ENCODE results near the gene LRP10.
A peak's percentile ranks its signal among the peaks of the same experiment; 100 is the strongest.

LRP10 gene

GRCh38 chr14:22864979-22865378, 6.6 kb upstream of the LRP10 start:
- DNase-seq (ENCODE audit: low read depth in 2 of 2, low spot score in 1 of 2): no peak

DNA sequence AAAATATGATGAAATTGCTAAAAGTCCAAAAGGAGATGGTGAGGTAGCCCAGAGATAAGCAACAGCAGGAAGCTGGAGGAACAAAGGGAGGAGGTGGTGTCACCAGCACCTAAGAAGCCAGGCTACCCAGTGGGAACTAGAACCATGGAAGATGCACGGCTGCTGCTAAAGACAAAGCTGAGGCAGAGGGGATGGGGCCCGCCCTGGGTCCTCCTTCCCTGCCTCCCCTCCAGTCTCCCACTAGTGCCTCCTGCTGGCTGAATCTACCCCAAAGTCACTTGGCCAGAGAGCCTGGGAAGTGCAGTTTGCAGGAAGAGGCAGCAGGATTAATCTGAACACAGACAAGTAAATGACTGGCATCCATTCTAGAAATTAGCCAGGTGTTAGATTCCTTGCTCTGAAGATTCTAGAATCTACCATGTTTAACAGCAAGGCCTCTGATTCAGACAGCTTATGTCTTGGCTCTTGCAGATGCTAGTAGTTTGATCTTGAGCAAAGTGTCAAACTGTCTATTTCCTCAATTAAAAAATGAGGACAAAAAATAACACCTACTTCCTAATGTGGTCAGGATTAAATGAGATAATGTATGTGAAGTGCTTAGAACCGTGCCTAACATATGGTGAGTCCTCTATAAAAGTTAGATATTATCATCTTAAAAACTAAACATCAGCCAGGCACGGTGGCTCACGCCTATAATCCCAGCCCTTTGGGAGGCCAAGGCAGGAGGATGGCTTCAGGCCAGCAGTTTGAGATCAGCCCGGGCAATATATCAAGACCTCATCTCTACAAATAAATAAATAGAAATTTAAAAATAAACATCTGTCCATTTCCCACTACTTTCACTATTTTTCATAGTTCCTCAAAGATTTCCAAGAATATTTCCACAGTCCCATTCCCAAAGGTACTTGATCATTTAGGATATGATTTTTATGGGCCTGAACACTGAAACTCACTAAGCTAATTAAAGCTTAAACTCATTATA, 5.8 kb upstream of the LRP10 start:
- DNase-seq (ENCODE audit: low read depth in 2 of 2, low spot score in 1 of 2): no peak

GRCh38 chr14:22866874-22867273, 4.7 kb upstream of the LRP10 start:
- DNase-seq (ENCODE audit: low read depth in 2 of 2, low spot score in 1 of 2): no peak

- no peak for DNase-seq (ENCODE audit: low read depth in 2 of 2, low spot score in 1 of 2)
Observed at GRCh38 chr14:22870811-22871223, 723 bp upstream of the LRP10 start.

DNA sequence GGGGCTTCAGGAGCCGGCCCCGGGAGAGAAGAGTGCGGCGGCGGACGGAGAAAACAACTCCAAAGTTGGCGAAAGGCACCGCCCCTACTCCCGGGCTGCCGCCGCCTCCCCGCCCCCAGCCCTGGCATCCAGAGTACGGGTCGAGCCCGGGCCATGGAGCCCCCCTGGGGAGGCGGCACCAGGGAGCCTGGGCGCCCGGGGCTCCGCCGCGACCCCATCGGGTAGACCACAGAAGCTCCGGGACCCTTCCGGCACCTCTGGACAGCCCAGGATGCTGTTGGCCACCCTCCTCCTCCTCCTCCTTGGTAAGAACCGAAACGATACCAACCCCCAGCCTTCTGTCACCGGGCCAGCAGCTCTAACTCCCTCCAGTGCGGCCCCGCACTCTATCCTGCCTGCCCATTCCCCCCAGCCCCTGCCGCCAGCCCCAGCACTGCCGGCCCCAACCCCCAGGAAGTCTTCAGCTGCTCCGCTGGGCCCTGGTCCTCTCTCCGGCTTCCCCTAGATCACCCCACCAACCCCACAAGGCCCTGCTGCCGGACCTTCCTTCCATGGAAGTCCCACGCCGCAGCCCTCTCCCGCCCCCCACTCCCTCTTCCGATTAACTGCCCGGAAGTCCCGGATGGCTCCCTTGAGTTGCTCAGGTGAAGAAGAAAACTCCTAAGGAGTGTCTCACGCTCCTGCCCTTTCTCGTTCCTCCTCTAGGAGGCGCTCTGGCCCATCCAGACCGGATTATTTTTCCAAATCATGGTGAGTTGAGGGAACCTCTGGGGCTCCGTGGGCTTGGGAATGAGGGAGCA, 693 bp downstream of the LRP10 start:
- DNase-seq (ENCODE audit: low read depth in 2 of 2, low spot score in 1 of 2): peak; percentile 43 to 57

GRCh38 chr14:22872833-22873520, 1.4 kb downstream of the LRP10 start:
- DNase-seq (ENCODE audit: low read depth in 2 of 2, low spot score in 1 of 2): no peak

DNA sequence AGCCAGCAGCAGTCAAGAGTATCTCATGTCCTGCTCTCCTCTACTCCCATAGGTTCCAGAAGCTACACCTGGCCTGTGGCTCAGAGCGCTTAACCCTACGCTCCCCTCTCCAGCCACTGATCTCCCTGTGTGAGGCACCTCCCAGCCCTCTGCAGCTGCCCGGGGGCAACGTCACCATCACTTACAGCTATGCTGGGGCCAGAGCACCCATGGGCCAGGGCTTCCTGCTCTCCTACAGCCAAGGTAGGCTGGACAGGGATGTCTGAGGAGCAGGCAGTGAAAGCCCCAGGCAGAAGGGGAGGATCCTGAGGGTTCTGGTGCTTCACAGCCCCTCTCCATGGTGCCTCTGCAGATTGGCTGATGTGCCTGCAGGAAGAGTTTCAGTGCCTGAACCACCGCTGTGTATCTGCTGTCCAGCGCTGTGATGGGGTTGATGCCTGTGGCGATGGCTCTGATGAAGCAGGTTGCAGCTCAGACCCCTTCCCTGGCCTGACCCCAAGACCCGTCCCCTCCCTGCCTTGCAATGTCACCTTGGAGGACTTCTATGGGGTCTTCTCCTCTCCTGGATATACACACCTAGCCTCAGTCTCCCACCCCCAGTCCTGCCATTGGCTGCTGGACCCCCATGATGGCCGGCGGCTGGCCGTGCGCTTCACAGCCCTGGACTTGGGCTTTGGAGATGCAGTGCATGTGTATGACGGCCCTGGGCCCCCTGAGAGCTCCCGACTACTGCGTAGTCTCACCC, 3.6 kb downstream of the LRP10 start:
- DNase-seq (ENCODE audit: low read depth in 2 of 2, low spot score in 1 of 2): no peak

DNA sequence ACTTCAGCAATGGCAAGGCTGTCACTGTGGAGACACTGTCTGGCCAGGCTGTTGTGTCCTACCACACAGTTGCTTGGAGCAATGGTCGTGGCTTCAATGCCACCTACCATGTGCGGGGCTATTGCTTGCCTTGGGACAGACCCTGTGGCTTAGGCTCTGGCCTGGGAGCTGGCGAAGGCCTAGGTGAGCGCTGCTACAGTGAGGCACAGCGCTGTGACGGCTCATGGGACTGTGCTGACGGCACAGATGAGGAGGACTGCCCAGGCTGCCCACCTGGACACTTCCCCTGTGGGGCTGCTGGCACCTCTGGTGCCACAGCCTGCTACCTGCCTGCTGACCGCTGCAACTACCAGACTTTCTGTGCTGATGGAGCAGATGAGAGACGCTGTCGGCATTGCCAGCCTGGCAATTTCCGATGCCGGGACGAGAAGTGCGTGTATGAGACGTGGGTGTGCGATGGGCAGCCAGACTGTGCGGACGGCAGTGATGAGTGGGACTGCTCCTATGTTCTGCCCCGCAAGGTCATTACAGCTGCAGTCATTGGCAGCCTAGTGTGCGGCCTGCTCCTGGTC, 4.3 kb downstream of the LRP10 start:
- DNase-seq (ENCODE audit: low read depth in 2 of 2, low spot score in 1 of 2): no peak

- no peak for DNase-seq (ENCODE audit: low read depth in 2 of 2, low spot score in 1 of 2)
Observed at GRCh38 chr14:22877000-22877501, 5.5 kb downstream of the LRP10 start.

GRCh38 chr14:22878271-22879246, 7.0 kb downstream of the LRP10 start:
- DNase-seq (ENCODE audit: low read depth in 2 of 2, low spot score in 1 of 2): no peak

GRCh38 chr14:22882064-22882463, 10.5 kb downstream of the LRP10 start:
- no peak for DNase-seq (ENCODE audit: low read depth in 2 of 2, low spot score in 1 of 2)

DNA sequence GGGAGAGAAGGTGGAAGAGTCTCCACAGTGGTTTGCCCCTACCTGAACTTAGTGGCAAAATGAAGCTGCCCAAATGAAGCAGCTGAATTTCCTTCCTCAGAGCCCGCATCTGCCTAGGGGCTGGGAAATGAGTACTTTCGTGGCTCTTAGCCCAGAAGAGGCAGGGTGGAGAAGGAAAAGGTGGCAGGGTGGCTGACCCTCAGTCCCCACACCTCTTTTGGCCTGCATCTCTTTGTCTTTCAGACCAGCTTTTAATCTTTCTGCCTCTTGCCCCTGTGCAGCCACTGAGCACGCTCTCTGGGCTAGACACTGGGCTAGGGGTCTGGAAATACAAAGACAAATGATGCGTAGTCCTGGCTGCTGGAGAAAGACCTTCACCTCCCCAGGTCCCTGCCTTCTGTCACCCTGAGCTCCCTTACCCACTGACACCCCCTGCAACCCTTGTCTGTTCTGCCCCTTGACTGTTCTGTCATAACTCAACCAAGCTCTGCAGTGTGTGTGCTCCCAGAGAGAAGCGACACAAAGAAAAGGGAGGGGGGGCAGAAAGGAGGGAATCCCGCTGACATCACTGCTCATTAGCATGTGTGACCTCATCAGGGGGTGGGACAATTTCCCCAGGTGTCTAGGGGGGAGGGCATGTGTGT, 11.1 kb downstream of the LRP10 start:
- DNase-seq (ENCODE audit: low read depth in 2 of 2, low spot score in 1 of 2): peak; percentile 15 to 30

GRCh38 chr14:22883173-22883976, 11.8 kb downstream of the LRP10 start, which contains the start of gene REM2:
TSS of gene REM2 (plus strand) at chr14:22883222. CDS start at chr14:22883288, 66 bp downstream.
- no peak for DNase-seq (ENCODE audit: low read depth in 2 of 2, low spot score in 1 of 2)

GRCh38 chr14:22884076-22884737, 12.7 kb downstream of the LRP10 start:
- DNase-seq (ENCODE audit: low read depth in 2 of 2, low spot score in 1 of 2): no peak

GRCh38 chr14:22884738-22885523, 13.4 kb downstream of the LRP10 start:
- no peak for DNase-seq (ENCODE audit: low read depth in 2 of 2, low spot score in 1 of 2)

- no peak for DNase-seq (ENCODE audit: low read depth in 2 of 2, low spot score in 1 of 2)
Observed at GRCh38 chr14:22885975-22886374, 14.4 kb downstream of the LRP10 start.

Data from stimulated activated CD8-positive, alpha-beta memory T cell treated with anti-CD3 and anti-CD28 coated beads, Interleukin-4, amount 100 ng/mL, for 4 hours (primary cell).